Breast epithelium (tissue), 4 donors: ENCODE results near the gene CPSF4L. TPM values are rescaled to one million over a fixed set of nuclear protein-coding genes. Genes with fewer than 3 reads are reported as not detected.

ENCODE experiments used
- DNase-seq, 2 donors: peaks; one replicate each; pipeline ENCODE4 v3.0.0-alpha.2; 2019; ENCODE audit warnings: low spot score in 2 of 2
- H3K27ac ChIP-seq, 2 donors: fragments of 200-600 bp; sonication (generic) in 1 of 2; one replicate each; pipeline ENCODE4 v1.5.1; 2016 to 2019; ENCODE audit warnings: mild to moderate bottlenecking in 1 of 2
- H3K27me3 ChIP-seq, 2 donors: fragments of 200-600 bp; sonication (generic) in 1 of 2; one replicate each; pipeline versions ENCODE4 v1.5.1 to v1.6.0; 2017 to 2019; ENCODE audit warnings: control low read depth in 1 of 2, mild to moderate bottlenecking in 1 of 2
- H3K36me3 ChIP-seq: fragments of 200-600 bp; one replicate; pipeline ENCODE4 v1.5.1; 2019
- H3K4me1 ChIP-seq, 2 donors: fragments of 200-600 bp; sonication (generic); one replicate each; pipeline ENCODE4 v1.5.1; 2016 to 2019; ENCODE audit warnings: control low read depth in 1 of 2
- H3K4me3 ChIP-seq, 3 donors: fragments of 200-600 bp; sonication (generic); 1 replicate in 2 of 3; 2 replicates in 1 of 3; pipeline ENCODE4 v1.5.1; 2016 to 2019; ENCODE audit warnings: mild to moderate bottlenecking in 3 of 3, moderate library complexity in 2 of 3
- H3K9me3 ChIP-seq, 2 donors: fragments of 200-600 bp; sonication (generic) in 1 of 2; one replicate each; pipeline ENCODE4 v1.5.1; 2016 to 2019; ENCODE audit warnings: control low read depth in 1 of 2
- POLR2A ChIP-seq: fragments of 450-650 bp; IDR thresholded peaks from one replicate; pipeline ENCODE4 v1.6.1; 2016; ENCODE audit warnings: antibody characterized with exemption, mild to moderate bottlenecking, moderate library complexity
- POLR2AphosphoS5 ChIP-seq, 3 donors: sonication (generic); formaldehyde crosslinking; IDR thresholded peaks; one replicate each; pipeline ENCODE4 v1.6.1; 2017; ENCODE audit warnings: antibody characterized with exemption in 3 of 3
- intact Hi-C: fragments of 100-400 bp; cut with DNase I; formaldehyde crosslinking; loops from one replicate; pipeline ENCODE4 v1.15.1; 2023; ENCODE audit warnings: low total_unique reads
- total RNA-seq, 3 donors: library from RNA; depleted of rRNA; stranded (reverse); fragments of >200 nt; gene quantifications; one replicate each; pipeline ENCODE4 v1.1.0, GENCODE V29; 2016
- TF ChIP-seq, protein P1 (sequence below), 3 donors: fragments of 450-650 bp; IDR thresholded peaks; one replicate each; pipeline ENCODE4 v1.5.1; 2016 to 2017; ENCODE audit warnings: antibody characterized with exemption in 3 of 3, mild to moderate bottlenecking in 3 of 3, moderate library complexity in 3 of 3

Gene CPSF4L
- total RNA-seq, 3 donors from 2014 or later, result 0.29 TPM; not detected in 2

DNA sequence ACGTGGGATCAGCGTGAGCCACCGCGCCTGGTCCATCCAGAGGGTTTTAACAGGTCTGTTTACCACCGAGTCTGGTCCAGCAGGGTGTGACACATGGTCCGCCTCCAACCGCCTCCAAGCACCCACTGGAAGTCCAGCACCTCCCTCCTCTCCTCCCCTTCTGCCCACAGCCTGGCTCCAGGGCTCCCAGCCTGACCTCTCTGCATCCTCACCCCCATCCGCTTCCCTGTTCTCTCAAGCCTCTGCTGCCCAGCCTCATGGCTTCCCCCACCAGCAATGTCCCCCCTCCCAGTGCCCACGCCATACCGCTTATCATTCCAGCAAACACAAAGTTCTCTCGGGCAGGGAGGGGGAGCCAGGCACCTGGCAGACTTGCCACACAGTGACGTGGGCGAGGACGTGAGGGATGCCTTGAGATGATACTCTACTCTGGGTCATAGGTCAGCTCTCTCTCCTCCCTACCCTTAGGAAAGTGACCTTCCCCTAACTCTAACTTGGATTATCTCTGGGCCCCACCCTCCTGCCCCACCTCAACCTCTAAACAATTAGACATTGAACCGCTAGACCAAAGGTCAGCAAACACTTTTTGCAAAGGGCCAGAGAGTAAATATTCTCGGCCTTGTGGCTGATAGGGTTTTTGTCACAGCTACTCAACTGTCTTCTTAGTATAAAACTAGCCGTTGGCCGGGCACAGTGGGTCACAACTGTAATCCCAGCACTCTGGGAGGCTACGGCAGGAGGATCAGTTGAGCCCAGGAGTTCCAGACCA lies 27.0 kb upstream of the CPSF4L start:
- Histone ChIP-seq H3K9me3 (no peaks in the 10 kb centered on the region), H3K36me3 (no peaks in the 10 kb centered on the region), H3K4me1 (peaks cover 46 to 69% of the 10 kb centered on the region in 2 donors), H3K4me3 (peak overlapping the region in 1 of 3 donors; percentile 7), H3K27me3 (no peaks in the 10 kb centered on the region), H3K27ac (peak overlapping the region; percentile 86 to 95)
- intact Hi-C loops, result no loop called here
- peak in 2 of 3 donors; percentile 28 to 32 for TF ChIP-seq POLR2AphosphoS5 (IDR thresholded peaks at IDR 0.05)
- TF ChIP-seq POLR2A, result no peak
- TF ChIP-seq, protein P1, sequence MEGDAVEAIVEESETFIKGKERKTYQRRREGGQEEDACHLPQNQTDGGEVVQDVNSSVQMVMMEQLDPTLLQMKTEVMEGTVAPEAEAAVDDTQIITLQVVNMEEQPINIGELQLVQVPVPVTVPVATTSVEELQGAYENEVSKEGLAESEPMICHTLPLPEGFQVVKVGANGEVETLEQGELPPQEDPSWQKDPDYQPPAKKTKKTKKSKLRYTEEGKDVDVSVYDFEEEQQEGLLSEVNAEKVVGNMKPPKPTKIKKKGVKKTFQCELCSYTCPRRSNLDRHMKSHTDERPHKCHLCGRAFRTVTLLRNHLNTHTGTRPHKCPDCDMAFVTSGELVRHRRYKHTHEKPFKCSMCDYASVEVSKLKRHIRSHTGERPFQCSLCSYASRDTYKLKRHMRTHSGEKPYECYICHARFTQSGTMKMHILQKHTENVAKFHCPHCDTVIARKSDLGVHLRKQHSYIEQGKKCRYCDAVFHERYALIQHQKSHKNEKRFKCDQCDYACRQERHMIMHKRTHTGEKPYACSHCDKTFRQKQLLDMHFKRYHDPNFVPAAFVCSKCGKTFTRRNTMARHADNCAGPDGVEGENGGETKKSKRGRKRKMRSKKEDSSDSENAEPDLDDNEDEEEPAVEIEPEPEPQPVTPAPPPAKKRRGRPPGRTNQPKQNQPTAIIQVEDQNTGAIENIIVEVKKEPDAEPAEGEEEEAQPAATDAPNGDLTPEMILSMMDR (IDR thresholded peaks at IDR 0.05), result no peak
- DNase-seq, result peak; percentile 58 to 74

DNA sequence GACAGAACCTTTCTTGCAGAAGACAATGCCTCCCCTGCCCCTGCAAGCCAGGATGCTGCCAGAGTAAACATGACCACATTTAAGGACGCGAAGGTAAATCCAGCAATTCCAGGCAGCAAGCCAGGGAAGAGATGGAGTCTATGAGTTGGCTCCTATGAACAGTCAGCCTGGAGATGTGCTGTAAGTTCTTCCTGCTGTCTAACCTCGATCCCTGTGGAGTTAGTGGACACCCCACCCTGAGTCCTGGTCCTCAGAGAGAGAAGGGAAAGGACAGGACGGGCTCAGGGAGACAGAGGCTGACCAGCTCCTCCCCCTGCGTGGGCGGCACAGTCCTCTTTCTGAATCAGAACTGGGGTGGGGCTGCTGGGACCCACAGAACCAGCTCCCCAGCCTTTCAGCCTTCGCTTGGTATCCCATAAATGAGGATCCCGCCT lies 25.2 kb upstream of the CPSF4L start:
- H3K27ac ChIP-seq, result peak overlapping the region; percentile 86 to 95
- peaks cover 32 to 53% of the 10 kb centered on the region in 2 donors for H3K4me1 ChIP-seq
- H3K36me3 ChIP-seq, result no peaks in the 10 kb centered on the region
- intact Hi-C loops, result no loop called here
- H3K9me3 ChIP-seq, result no peaks in the 10 kb centered on the region
- H3K4me3 ChIP-seq, result no peak overlapping the region
- no peak for TF ChIP-seq POLR2AphosphoS5 (IDR thresholded peaks at IDR 0.05)
- TF ChIP-seq POLR2A, result no peak
- TF ChIP-seq, protein P1 (IDR thresholded peaks at IDR 0.05), result no peak
- H3K27me3 ChIP-seq, result no peaks in the 10 kb centered on the region
- DNase-seq, result no peak

DNA sequence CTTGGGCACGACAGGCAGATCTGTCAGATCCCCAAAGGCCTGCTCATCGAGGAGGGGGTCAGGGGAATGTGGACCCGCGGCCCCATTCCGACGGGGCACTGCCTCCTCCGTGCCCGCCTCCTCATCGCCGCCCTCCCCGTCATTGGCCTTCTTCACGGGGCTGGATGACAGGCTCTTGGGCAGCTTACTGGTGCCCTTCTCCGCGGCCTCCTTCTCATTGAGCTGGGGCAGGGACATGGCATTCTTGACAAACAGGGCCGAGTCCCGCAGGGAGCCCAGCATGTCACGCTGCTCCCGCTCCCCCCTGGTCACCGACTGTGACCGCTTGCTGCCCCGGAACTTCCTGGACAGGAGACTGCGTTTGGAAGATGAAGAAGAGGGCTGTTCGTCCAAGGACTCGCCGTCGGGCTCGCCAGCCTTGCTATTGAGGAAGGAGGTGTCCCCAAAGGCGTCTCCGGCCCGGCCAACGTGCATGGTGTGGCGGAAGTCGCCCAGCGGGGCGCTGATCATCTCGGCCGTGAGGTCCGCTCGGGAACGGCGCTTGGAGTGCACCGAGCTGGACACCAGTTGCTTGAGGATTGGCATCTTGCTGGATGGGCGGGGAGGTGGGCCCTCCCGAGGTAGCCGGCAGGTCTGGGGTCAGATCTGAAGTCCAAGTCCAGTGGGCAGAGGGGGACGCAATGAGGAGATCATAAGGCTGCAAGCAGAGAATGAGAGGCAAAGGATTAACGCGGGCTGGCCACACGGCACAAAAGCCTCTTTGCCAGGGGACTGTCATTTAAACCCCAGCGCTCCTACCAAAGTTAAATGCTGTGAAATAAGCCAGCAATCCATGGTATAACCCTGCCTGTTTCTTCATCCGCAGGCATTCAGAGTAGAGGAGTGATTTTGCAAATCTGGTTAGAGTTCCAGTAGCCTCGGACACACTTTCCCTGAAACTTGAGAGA lies 24.5 kb upstream of the CPSF4L start:
- peaks cover 25 to 46% of the 10 kb centered on the region in 2 donors for H3K4me1 ChIP-seq
- peak overlapping the region; percentile 86 to 95 for H3K27ac ChIP-seq
- H3K9me3 ChIP-seq, result no peaks in the 10 kb centered on the region
- TF ChIP-seq POLR2AphosphoS5 (IDR thresholded peaks at IDR 0.05), result no peak
- TF ChIP-seq, protein P1 (IDR thresholded peaks at IDR 0.05), result no peak
- TF ChIP-seq POLR2A, result no peak
- no peaks in the 10 kb centered on the region for H3K27me3 ChIP-seq
- intact Hi-C loops, result no loop called here
- no peaks in the 10 kb centered on the region for H3K36me3 ChIP-seq
- no peak for DNase-seq
- no peak overlapping the region for H3K4me3 ChIP-seq

DNA sequence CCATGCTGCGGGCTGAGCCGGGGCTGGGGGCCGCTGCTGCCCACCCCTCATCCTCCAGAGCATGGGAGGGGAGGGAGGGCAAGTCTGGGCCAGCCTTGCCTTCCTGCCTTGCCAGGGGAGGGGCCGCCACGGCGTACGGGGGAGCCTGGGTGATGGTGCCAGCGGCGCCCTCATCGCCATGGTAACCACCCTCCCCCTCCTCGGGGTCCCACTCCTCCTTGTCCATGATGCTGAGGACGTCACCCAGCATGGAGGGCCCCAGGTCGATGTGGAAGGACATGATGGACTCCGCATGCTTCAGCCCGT lies 23.9 kb upstream of the CPSF4L start:
- Histone ChIP-seq H3K36me3 (no peaks in the 10 kb centered on the region), H3K4me3 (peak overlapping the region in 1 of 3 donors; percentile 8), H3K9me3 (no peaks in the 10 kb centered on the region), H3K4me1 (peaks cover 19 to 39% of the 10 kb centered on the region in 2 donors), H3K27me3 (no peaks in the 10 kb centered on the region), H3K27ac (peak overlapping the region; percentile 86 to 95)
- DNase-seq, result no peak
- intact Hi-C loops, result no loop called here
- no peak for TF ChIP-seq POLR2AphosphoS5 (IDR thresholded peaks at IDR 0.05)
- no peak for TF ChIP-seq POLR2A
- TF ChIP-seq, protein P1 (IDR thresholded peaks at IDR 0.05), result no peak
